Hematopoietic multipotent progenitor cell treated with erythropoietin and hydrocortisone succinate and interleukin-3 and kit ligand, for 4 days (in vitro differentiated cells): ENCODE results near the gene TMEM266.
"Not testable (repeated sequence)": the region's sequence is repeated elsewhere in the genome, so short reads cannot be mapped to it uniquely, and the experiment has no call there.

ENCODE experiments used
- DNase-seq: peaks from one replicate; pipeline ENCODE4 v3.0.0-alpha.2; 2015

TMEM266 gene, protein sequence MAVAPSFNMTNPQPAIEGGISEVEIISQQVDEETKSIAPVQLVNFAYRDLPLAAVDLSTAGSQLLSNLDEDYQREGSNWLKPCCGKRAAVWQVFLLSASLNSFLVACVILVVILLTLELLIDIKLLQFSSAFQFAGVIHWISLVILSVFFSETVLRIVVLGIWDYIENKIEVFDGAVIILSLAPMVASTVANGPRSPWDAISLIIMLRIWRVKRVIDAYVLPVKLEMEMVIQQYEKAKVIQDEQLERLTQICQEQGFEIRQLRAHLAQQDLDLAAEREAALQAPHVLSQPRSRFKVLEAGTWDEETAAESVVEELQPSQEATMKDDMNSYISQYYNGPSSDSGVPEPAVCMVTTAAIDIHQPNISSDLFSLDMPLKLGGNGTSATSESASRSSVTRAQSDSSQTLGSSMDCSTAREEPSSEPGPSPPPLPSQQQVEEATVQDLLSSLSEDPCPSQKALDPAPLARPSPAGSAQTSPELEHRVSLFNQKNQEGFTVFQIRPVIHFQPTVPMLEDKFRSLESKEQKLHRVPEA

DNA sequence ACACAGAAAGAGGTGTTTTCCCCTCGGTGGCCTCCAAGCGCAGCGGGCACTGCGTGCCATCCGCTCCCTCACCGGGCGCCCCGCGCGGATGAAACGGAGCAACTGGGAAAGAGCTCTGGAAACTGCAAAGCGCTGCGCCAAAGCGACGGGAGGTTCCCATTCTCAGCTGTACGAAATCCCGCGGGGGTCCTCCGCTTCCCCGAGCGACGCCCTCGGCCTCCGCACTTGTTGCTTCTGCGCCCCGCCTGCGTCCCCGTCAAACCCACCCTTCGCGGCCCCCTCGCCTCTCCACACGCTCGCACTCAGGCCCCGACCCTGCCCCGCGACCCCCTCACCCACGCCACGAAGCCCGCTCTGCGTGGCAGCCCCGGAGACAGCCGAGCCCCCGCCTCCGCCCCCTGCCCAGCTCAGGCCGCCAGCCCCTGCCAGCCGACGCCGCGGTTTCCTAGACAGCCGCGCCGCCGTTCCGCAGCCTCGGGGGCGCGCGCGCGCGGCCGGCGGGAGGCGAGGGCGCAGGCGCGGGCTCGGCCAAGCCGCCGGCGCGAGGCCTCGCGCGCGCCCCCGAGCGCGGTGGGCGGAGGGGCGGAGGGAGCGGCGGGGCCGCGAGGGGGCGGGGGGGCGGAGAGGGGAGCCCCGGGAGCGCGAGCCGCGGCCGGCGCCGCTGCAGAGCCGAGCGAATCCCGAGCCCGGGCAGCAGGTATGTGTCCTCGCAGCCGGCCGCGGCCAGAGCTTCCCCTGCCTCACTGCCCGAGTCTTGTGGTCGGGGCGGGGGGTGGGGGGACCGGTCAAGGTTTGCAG, at the start of gene TMEM266:
Gene TMEM266 (plus strand): TSS at position 666 of the 798 bp plus-strand sequence. CDS start 74,279 bp downstream, outside the sequence.
- DNase-seq = peak; percentile 60

DNA sequence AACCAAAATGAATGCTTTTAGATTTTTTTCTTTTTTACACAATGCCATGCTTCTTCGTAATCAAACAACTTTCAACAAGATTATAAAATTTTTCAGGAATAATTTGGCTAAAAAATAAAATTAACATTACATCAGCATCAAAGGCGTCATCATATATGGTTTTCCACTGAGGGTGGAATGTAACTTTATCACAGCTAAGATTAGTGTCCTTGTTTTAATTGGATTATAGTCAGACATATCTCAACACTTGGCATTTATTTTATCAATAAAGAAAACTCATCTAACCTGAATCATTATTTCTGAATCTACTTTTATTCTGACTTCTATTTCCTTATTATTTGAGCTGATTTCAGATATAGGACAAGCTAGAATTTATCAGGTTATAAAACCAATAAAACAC, 49.2 kb upstream of the TMEM266 start:
- no peak for DNase-seq

- DNase-seq = peak; percentile 38
These were observed 47.9 kb upstream of the TMEM266 start, which contains the start of gene NRG4 for GRCh38 chr15:76011627-76012551. NRG4 (minus strand) TSS chr15:76012424; CDS start chr15:76011230, 1,194 bp downstream.

DNA sequence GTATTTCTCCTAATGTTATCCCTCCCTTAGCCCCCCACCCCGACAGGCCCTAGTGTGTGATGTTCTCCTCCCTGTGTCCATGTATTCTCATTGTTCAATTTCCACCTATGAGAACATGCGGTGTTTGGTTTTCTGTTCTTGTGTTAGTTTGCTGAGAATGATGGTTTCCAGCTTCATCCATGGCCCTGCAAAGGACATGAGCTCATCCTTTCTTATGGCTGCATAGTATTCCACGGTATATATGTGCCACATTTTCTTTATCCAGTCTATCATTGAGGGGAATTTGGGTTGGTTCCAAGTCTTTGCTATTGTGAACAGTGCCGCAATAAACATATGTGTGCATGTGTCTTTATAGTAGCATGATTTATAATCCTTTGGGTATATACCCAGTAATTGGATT, 46.3 kb upstream of the TMEM266 start:
- not testable (repeated sequence) for DNase-seq

DNA sequence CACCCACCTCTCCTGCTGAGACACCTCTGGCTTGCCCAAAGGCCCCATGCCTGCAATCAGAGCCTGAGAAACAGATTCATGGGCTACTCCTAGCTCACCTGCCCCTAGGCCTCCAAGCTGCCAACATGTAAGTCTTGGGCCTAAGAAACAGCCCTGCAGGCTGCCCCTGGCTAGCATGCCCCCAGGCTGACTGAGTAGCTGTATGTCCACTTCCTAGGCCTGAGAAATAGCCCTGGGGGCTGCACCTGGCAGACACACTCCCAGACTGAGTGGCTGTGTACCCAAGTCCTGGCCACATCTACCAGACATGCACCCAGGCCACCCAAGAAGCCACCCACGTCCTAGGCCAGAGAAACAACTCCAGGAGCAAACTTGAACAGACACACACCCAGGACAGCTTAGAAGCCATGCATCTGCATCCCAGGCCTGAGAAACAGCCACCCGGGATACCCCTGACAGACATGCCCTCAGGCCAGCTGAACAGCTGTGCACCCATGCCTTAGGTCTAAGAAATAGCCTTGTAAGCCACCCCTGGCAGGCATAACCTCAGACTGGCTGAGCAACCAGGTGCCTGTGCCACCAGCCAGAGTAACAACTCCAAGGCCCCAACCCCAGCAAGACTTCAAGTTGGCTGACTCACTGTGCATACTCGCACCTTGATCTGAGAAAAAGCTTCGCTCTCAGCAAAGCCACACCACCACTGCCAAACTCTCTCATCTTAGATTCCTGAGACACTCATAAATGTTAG, 35.6 kb upstream of the TMEM266 start:
- DNase-seq = no peak

DNA sequence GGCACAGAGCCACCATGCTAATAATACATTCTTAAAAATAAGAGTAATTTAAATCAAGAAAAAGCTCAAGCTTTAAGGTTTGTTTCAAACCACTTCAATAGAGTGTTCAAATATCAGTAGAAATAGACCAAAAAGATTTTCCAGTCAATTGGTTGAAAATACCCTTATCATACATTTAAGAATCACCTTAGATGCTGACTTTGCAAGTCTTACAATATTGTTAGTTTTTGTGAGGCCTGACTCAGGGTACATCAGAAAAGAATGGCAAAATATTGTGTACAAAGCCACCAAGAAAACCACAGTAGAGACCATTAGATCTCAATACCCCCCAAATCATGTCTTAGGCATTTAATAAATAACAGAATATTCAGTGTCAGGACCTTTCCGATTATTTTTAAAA, 27.7 kb upstream of the TMEM266 start:
- DNase-seq = no peak

- DNase-seq = no peak
These were observed 26.3 kb upstream of the TMEM266 start for GRCh38 chr15:76033438-76033837.

DNA sequence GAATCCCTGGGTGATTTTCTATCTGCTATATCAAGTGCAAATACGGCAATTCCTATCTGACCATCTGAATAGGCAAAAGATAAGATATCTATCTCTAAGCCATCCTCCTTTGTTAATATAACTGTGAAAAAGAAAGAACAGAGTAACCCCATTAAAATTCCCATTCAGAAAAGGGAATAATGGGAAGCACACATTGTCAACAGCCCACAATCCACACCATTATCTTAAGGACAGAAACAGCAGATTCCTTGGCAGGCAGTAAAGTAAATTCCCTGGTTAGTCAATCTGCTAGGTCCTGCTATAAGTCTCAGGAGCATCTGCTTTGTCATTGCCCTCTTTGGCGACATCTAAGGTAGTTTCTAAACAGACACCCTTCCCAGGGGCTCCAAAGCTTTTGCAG, 25.7 kb upstream of the TMEM266 start:
- no peak for DNase-seq

DNA sequence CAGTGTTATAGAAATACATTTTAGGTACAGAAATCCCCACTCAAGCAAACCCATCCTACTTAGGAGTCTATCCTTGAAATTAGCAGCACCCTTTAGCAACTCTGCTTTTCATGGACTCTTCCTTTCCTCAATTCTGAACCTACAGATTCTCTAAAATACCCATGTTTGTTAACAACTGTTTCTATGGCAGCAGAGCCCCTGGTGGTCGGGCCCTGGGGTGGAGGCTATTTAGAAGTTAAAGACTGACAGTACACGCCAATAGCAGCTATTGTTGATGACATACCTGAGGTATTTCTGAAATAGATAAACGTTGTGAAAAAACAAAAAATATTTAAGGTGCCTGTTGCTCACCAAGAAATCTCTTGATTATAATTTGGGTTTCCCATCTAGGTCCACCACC, 24.2 kb upstream of the TMEM266 start:
- peak; percentile 5 for DNase-seq

DNA sequence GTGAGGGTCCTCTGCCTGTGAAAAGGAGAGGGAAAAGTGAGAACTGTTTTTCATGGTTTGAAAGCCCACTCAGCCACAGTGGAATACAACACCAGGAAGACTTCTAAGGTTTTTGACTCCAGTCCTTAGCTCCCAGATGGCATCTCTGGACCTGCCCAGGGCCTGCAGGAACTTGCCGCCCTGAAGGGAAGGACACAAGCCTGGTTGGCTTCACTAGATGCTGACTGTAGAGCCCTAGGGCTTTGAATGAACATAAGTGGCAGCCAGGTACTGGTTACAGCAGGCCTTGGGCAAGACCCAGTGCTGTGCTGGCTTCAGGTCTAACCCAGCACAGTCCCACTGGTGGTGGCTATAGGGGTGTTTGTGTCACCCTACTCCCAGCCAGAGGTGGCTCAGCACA, 21.3 kb upstream of the TMEM266 start:
- DNase-seq = no peak

DNA sequence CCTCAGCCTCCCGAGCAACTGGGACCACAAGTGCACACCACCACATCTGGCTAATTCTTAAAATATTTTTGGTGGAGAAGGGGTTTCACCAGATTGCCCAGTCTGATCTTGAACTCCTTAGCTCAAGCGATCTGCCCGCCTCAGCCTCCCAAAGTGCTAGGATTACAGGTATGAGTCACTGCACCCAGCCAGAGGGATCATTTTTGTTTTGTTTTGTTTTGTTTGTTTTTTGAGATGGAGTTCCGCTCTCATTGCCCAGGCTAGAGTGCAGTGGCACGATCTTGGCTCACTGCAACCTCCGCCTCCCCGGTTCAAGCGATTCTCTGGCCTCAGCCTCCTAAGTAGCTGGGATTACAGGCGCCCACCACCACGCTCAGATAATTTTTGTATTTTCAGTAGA, 5.6 kb upstream of the TMEM266 start:
- DNase-seq = not testable (repeated sequence)

- DNase-seq = peak; percentile 61
These were observed 2.9 kb upstream of the TMEM266 start for GRCh38 chr15:76056931-76057330.

GRCh38 chr15:76057332-76058000, 2.3 kb upstream of the TMEM266 start:
- DNase-seq = peak; percentile 80

DNA sequence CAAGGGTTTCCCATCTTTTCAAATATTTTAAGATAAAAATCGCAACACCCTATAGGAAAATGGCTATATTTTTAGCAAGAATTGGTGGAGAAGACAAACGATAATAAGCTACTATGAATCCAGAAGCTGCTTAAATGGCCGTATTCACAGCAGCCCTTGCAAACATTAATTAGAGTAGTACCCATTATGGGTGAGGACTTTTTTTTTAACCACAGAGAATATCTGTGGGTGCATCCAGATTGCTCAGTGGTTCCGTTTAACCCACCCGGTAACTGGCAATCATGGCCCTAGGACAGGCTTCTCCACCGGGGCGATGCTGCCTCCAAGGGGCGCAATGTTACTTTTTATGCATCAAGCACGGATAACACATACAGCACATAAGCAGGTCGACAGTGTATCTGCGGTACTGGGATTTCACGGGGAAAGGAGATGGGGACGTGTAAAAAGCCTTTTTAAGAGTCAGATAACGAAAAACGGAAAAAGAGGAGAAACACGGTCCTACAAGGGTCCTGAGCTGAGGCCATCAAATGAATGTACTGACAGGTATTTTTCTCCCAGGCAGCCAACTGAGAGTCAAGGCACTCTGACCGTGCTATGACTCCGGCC, 968 bp upstream of the TMEM266 start:
- DNase-seq = peak; percentile 62

- peak; percentile 20 for DNase-seq
These were observed 569 bp downstream of the TMEM266 start for GRCh38 chr15:76060118-76060989.

DNA sequence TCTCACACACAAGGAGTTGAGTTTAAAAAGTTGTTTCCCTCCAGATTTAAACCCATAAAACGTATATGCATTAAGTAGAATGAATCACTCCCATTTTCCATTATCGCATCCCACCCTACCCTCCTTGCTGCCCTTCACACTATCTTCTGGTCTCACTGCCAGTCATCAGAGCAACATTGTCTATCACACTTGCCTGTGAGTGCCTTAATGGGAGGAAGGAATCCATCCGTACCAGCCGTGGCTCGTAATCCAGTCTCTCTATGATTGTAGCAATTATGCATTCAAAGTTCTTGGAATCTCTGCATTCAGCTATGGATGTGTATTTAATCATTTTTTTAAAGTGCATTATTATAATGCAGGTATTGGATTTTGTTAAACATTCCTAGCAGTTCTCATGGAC, 1.9 kb downstream of the TMEM266 start:
- DNase-seq = no peak

GRCh38 chr15:76062286-76062685, 2.5 kb downstream of the TMEM266 start:
- DNase-seq = no peak

DNA sequence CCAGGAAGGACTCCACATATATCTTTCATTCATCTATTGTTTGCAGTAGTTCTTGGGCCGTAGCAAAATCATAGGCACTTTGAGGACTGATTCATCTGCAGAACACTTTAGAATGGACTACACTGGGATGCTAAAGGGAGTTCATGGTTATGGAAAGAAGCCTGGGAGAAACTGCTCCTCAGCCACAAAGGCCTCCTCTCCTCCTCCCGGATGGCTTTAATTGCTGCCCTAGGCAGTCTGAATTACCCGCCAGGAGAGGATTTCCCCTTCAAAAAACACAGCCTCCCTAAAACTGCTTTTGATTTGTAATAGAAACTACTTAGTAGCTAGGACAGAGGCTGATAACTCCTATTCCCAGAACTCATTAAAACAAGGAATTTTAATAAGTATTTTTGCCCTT, 4.6 kb downstream of the TMEM266 start:
- no peak for DNase-seq

- peak; percentile 54 for DNase-seq
These were observed 5.5 kb downstream of the TMEM266 start for GRCh38 chr15:76065245-76065644.

GRCh38 chr15:76065793-76066192, 6.0 kb downstream of the TMEM266 start:
- DNase-seq = no peak
